Measurements from ENCODE around the gene SIGLEC7.

The SIGLEC7 gene

DNA sequence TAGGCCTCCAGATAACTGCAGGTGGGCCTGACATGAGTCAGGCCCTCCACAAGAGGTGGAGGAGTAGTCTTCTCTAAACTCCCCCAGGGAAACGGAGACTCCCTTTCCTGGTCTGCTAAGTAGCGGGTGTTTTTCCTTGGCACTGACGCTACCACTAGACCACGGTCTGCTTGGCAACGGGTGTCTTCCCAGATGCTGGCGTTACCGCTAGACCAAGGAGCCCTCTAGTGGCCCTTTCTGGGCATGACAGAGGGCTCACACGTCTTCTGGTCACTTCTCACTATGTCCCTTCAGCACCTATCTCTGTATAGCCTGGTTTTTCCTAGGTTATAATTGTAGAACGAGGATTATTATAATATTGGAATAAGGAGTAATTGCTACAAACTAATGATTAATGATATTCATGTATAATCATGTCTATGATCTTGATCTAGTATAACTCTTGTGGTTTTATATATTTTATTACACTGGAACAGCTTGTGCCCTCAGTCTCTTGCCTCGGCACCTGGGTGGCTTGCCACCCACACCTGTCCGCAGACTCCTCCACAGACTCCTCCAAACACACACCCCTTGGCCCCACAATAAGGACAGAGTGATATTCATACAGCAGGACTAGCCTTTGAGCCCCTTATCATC lies 27.3 kb downstream of the SIGLEC7 start:
- peak; percentile 51 for DNase-seq (ENCODE audit: low read depth)

DNA sequence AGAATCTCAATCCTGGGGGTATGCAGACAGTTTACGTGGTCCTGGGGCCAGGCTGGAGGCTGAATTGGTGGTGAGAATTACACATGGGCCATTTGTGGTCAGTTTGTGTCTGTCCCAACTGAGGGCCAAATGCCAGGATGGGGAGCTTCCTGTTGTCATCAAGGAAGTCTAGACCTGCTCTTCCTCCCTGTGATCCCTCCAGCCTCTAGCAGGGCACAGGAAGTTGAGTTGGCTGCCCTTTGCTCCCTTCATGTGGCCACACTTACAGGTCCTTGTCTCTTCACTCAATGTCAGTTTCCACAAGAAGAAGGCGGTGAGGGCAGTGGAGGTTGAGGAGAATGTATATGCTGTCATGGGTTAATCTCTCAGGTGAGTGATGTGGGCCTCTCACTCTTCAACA lies 30.1 kb downstream of the SIGLEC7 start:
- no peak for DNase-seq (ENCODE audit: low read depth)

DNA sequence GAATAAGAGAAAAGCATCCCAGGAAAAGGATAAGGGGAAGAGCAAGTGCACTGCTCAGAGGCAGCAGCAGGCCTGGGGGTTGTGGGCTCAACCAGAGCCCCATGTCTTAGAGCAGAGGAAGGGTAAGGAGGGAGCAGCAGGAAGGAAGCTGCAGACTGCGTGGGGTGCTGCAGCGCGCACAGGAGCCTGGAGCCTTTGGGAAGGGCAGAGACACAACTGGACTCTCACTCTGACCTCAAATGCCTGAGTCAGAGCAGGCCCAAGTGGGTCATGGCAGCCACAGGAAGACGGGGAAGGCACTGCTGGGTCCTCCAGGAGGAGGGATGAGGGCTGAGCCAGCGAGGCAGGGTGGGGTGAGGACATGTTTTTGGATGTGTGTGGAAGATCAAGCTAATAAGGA lies 31.6 kb downstream of the SIGLEC7 start:
- DNase-seq (ENCODE audit: low read depth), result no peak

DNA sequence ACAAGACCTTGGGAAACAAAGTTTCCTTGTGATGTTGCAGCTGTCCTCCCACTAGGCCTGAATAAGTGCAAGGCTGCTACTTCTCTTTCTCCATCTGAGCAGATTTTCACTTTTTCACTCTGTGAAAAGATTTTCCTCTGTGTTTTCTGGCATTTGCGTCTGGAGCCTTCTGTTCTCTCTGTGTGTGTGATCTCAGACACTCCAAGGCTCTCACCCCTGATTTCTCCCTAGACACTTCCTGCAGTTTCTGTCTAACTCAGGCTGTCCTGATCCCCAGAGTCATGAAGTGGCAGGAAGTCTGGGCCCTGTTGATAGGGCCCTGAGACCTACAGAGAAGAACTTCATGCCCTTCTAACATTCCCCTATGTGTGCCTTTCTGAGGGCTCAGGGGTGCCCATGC lies 37.2 kb downstream of the SIGLEC7 start:
- no peak for DNase-seq (ENCODE audit: low read depth)

DNA sequence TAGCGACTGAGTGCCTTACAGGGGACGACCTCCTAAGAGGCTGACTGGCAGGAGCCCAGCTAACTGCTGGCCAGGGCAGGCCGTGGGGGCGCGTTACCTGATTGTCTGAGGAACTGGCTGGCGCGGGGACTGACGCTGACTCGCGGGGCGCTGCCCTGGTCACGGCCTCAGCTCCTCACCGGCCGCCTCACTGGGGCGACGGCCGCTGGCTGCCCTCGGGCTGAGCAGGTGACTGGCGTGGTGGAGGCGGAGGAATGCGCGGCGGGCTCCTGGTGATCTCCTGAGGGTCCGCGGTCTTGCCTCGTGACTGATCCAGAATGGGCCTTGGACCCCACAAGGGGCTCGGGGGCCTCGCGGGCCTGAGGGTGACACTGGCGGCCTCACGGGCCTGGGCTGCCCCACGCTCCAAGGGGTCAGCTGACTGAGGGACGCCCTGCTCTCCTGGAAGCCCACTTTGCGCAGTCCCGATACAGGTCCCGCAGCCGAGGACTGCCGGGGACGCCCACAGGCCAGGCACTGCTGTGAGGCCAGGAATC lies 39.3 kb downstream of the SIGLEC7 start:
- DNase-seq (ENCODE audit: low read depth), result no peak

DNA sequence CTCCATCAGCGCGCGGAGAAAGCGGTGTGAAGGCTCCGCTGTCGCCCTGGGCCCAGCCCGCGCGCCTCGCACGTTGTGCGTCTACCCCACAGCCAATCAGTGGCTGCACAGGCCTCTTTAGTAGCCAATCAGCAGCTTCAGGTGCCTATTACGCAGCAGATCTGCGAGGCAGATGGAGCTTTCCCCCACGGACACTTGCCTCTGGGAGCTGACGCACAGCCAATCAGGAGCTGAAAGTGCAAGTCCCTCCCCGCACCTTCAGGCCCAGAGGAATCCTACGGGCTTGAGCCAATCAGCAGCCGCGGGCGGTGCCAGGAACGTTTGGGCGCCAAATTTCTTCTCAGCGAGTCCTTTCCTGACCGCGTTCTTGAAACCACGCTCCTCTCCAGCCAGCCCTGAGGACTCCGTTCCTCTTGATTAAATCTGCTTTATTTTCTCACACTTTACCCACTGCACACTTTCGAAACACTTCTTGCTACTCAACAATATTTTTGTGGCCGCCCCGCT lies 39.9 kb downstream of the SIGLEC7 start:
- DNase-seq (ENCODE audit: low read depth), result no peak

DNA sequence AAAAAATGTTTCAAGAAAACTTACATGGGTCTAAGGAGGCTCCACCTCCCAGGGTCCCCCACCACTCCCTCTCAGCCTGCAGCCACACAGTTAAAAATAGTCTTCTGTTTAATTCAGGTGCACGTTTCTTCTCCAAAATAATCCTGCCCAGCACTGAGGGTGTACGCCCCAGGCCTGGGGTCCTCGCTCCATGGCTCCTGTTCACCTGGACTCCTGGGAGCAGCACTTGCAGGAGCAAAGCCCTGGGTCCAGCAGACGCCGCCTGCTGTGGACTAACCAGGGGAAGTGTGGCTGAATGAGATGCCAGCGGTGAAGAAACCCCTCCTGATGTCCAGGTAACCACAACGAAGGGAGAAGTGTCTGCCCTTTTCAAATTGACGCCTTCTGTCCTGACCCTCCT lies 41.5 kb downstream of the SIGLEC7 start:
- no peak for DNase-seq (ENCODE audit: low read depth)

DNA sequence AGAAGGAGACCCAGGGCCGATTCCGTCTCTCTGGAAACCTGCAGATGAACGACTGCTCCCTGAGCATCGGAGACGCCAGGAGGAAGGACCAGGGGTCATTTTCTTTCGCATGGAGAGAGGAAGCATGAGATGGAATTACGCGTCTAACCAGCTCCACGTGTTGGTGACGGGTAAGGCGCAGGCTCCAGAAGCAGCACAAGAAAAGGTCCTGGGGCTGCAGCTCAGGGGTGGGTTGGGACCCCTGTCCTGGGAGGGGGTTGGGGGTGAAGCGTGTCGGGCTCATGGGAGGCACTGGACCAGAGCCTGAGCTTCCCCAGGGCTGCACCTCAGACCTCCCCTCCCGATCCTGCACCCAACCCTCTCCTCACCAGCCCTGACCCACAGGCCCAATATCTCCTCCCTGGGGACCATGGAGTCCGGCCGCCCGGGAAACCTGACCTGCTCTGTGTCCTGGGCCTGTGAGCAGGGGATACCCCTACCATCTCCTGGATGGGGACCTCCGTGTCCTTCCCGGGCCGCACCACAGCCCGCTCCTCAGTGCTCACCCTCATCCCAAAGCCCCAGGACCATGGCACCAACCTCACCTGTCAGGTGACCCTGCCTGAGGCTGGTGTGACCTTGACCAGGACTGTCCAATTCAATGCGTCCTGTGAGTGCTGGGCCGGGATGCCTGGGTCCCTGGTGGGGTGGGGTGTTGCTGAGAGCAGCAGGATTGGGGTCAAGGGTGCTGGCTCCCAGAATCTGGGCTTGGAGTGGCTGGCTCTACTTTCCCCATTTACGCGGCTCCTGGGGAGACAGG lies 43.2 kb downstream of the SIGLEC7 start:
- DNase-seq (ENCODE audit: low read depth), result no peak

DNA sequence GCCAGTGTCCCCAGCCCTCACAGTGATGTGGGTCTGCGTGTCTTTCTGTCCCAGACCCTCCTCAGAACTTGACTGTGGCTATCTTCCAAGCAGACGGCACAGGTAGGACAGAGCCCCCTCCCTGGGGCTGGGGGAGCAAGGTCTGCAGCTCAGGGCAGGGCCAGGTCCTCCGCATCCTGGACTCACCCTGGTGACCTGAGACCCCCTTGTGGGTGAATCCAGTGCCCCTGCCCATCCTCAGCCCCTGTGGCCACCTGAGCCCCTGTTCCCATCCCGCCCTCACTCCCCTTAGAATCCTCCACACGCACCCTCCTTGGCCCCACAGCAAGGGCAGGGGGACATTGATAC lies 43.7 kb downstream of the SIGLEC7 start:
- no peak for DNase-seq (ENCODE audit: low read depth)

DNA sequence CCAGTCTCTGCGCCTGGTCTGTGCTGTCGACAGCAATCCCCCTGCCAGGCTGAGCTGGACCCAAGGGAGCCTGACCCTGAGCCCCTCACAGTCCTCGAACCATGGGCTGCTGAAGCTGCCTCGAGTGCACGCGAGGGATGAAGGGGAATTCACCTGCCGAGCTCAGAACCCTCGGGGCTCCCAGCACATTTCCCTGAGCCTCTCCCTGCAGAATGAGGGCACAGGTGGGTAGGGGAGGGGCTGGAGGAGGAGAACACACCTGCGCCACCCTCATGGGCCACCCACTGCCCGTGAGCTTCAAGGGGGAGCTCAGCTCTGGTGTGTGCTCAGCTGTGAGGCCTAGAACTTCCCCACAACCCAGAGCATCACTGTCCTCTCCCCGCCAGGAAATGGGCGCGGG lies 44.2 kb downstream of the SIGLEC7 start:
- DNase-seq (ENCODE audit: low read depth), result no peak

DNA sequence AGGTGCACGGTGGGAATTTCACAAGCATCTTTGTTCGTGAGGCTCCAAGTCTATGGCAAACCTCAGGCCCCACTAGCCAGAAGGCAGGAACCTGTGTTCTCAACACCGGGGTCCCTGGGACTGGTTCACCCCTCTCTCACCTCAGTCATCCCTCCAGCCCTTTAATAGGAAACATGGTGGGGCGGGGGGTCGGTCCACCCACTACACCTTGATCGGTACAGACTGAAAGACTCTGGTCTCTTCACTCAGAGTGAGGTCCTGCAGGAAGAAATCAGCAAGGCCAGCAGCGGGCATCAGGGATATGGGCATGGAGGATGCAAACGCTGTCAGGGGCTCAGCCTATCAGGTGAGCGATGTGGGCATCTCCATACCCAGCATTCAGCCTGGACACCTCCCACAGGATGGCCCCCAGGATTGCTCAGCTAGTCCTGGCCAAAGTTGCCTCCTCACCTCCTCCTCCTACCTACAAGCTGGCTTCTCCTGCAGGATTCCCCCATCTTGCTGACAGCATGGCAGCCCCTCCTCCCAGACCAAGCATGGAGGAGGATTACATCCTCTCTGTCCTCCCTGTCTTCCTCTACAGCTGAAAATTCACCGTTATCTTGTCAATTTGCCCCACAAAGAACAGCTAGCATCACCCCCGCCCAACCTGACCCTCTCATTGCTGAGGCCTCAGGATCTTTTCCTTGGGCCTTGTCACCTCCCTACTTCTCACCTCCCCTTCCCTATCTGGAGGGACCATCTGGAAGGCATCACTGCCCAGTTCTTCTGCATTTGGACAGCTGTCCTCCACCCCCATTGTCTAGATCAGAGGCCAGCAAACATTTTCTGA lies 45.5 kb downstream of the SIGLEC7 start:
- no peak for DNase-seq (ENCODE audit: low read depth)

DNA sequence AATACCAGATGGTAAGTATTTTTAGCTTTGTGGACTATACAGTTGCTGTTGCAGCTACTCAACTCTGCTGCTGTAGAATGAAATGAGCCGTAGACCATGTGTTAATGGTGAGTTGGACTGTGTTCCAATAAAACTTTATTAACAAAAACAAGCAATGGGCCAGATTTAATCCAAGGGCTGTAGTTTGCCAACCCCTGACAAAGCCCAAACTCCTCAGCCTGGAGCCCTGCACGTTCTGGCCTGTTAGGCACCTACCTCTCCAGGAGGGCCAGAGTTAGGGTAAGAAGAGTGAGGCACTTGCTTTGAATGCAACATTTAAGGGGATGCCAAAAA lies 46.1 kb downstream of the SIGLEC7 start:
- DNase-seq (ENCODE audit: low read depth), result no peak

DNA sequence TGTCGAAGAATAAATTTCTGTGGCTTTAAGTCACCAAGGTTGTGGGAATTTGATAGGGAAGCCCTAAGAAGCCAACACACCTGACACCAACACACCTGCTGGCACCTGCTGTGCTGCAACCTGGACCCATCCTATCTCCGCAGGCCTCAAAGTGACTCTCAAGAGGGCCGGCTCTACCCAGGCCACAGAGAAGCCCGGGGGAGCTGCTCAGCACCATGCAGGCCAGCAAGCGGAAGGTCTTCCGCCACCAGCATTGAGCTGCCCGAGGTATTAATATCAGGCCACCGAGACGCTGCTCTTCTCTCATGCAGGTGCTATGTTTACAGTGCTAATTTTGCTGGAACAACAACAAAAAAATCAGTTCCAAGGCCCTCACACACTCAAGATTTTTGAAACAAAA lies 50.6 kb downstream of the SIGLEC7 start:
- DNase-seq (ENCODE audit: low read depth), result no peak

DNA sequence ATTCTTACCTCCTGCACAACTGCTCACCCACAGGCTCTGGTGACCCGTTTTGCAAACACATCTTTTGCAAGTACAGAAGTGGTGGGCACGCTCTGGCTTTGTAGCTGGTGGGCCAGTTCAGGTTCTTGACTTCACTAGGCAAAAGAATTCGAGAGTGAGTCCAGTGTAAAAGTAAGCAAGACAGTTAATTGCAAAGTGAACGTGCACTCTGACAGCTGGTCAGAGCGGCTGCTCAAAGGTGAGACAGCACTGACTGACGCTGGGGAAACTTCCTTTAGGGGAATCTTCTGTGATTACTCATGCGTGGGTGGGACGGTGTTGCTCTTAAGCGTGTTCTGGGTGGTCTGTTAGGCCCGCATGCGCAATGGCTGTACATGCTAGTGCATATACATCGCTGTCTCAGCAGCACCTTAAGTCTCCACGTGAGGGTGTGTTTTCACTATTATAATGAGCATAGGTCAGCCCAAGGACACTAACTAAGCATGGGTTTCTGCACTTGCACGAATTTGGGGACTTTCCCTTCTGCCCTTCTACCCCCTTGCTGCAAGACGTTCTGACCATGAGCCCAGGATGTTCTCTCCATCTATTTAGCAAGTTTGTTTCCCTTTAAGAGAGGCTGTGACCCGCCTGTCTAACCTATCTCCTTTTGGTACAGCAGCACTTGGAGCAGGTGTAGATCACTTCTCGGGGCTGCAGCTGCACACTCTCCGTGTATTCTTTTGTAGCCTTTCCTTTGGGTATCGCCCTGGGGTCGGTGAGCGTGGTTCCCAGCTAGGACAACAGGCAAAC lies 52.6 kb downstream of the SIGLEC7 start:
- DNase-seq (ENCODE audit: low read depth), result no peak

DNA sequence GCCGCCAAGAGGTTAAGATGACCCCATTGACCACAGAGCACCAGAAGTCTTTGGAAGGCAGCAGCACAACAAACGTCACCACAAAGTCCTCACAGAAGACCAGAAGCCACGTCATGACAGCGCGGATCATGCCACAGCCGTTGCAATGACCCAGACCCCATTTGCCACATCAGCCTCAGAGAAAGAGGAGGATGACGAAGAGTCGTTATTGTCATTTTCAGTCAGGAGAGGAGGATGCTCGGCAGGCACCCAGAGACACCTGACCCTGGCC lies 53.1 kb downstream of the SIGLEC7 start:
- no peak for DNase-seq (ENCODE audit: low read depth)

DNA sequence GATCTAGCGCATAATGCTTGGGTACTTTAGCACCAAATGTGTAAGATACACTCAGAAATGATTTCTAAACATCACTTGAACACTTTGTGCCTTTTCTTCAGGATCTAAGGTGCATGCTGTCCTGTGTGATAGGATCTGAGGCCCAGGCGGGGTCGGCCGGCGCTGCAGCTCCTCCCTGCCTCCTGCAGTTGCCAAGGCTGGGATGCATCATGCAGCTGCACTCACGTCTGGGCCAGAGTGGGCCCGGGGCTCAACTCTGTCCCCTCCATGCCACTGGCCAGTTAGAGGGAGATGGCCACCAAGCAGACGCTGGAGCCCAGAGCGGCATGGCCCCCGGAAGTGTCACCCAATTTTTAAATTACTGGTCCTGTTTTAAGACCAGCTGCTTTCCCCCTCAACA lies 53.5 kb downstream of the SIGLEC7 start:
- DNase-seq (ENCODE audit: low read depth), result no peak

DNA sequence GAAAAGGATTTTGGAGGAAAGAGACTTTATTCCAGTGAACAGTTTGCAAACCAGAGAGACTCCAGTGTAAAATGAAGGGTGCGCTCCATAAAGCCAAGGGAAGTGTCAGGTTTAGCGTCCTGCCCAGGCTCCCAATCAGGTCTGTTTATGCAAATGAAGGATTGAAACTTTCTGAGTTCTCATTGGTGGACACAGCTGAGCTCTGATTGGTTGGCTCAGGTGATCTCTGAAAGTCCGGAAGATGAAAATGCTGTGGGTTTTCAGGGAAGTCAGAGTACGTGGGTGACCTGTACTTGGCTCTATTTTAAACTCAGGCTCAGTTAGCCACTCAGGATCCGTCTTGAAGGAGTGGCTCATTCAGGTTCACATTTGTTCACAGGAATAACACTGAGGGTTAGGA lies 54.1 kb downstream of the SIGLEC7 start:
- no peak for DNase-seq (ENCODE audit: low read depth)

DNA sequence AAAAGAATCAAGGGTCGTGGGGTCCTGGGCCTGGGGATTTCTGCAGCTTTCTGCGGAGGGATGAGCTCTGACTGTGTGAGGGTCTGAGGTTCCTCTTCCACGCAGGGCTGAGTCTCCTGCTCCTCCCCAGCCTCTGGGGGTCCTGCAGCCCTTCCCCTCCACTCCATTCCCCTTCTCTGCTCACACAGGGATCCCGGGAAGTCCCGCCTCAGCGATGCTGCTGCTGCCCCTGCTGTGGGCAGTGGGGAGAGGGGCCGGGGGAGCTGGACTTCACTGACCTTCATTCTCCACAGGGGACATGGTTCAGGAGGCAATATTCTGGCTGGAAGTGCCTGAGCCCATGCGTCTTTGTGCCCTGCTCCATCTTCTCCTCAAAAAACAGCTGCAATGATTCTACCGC lies 56.5 kb downstream of the SIGLEC7 start:
- DNase-seq (ENCODE audit: low read depth), result no peak

DNA sequence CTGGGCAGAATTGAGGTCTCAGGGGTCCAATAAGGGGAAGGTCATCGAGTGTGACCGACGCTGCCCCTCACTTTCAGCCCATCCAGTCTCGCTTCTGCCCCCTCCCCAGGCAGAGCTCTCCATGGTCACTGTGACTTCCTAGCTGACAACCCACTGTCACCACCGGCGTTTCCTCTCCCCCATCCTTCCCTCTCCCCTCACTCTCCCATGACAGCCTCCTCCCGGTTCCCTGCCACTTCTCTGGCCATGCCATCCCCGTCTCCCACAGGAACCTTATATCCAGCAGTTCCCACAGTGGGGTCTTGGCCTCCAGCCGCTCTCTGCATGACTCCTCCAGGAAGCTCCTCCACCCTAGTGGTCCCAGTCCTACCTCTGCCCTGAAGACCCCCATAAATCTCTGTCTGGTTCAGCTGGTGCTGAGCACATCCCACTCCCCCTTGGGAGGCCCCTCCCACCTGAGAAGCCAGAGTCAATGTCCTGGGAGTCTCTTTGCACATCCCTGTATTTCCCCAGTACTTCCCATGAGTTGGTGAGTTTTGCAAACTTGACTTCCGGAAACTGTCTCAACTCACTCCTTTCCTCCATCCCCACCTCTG lies 58.1 kb downstream of the SIGLEC7 start:
- no peak for DNase-seq (ENCODE audit: low read depth)

DNA sequence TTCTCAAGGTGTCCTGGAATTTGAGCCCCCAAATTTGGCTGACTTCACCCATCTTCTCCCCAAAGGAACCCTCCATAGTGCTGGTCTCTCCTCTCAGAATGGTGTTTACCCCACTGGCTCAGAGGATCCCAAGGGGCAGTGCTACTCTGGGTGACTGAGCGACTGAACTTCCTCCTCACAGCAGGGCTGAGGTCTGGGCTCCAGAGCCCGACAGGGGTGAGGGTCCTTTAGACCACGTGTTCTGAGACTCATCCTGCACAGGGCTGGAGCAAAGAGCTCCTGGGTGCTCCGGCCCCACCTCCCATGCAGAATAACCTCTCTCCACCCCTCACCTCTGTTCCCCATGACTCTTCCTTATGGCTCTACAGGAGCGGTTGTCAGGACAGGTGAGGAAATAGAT lies 59.6 kb downstream of the SIGLEC7 start:
- DNase-seq (ENCODE audit: low read depth), result no peak
